Prostate gland (tissue), 2 donors: ENCODE measurements around the gene KCNH6.
A peak's percentile ranks its signal among the peaks of the same experiment; 100 is the strongest.

Experiments used
- POLR2A ChIP-seq: fragments of 450-650 bp; IDR thresholded peaks from one replicate; pipeline ENCODE4 v1.6.1; 2016; ENCODE audit warnings: antibody characterized with exemption, mild to moderate bottlenecking
- POLR2AphosphoS5 ChIP-seq: sonication (generic); formaldehyde crosslinking; IDR thresholded peaks from one replicate; pipeline ENCODE4 v1.6.1; 2017; ENCODE audit warnings: antibody characterized with exemption
- TF ChIP-seq, protein P1 (sequence below), 4 experiments: fragments of 200-600 bp in 2 of 4; fragments of 450-650 bp in 2 of 4; sonication (generic) in 2 of 4; IDR thresholded peaks; 1 replicate in 3 of 4; 2 replicates in 1 of 4; pipeline ENCODE4 v1.5.1; 2016 to 2019; ENCODE audit warnings: antibody characterized with exemption in 4 of 4, mild to moderate bottlenecking in 2 of 4, moderate library complexity in 2 of 4

DNA sequence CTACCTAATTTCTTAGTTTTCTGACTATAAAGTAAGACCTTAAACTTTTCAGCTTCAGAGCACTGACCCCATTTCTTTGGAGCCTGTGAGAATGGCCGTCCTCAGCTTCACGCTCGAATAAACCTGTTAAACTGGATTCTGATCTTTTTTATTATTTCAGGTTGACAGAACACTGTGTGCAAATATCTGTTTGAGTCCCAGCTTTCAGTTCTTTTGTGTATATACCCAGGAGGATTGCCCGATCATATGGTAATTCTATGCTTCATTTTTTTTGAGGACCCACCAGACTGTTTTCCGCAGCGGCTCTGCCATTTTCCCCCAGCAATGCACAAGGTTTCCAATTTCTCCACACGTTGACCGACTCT, 19.8 kb upstream of the KCNH6 start:
- TF ChIP-seq POLR2AphosphoS5 = peak; percentile 79
- TF ChIP-seq, protein P1, sequence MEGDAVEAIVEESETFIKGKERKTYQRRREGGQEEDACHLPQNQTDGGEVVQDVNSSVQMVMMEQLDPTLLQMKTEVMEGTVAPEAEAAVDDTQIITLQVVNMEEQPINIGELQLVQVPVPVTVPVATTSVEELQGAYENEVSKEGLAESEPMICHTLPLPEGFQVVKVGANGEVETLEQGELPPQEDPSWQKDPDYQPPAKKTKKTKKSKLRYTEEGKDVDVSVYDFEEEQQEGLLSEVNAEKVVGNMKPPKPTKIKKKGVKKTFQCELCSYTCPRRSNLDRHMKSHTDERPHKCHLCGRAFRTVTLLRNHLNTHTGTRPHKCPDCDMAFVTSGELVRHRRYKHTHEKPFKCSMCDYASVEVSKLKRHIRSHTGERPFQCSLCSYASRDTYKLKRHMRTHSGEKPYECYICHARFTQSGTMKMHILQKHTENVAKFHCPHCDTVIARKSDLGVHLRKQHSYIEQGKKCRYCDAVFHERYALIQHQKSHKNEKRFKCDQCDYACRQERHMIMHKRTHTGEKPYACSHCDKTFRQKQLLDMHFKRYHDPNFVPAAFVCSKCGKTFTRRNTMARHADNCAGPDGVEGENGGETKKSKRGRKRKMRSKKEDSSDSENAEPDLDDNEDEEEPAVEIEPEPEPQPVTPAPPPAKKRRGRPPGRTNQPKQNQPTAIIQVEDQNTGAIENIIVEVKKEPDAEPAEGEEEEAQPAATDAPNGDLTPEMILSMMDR (IDR thresholded peaks at IDR 0.05) = no peak
- no peak for TF ChIP-seq POLR2A
